PC-9 (cell line): ENCODE data around the gene LPAR1. TPM values are rescaled to one million over a fixed set of nuclear protein-coding genes. Genes with fewer than 3 reads are reported as not detected.

Source experiments
- BruUV-seq: library from RNA; stranded (reverse); fragments of 400-500 nt; replicated peaks from 2 replicates; lab custom pipeline; 2021; lab: Mats Ljungman, UMichigan
- CTCF ChIA-PET: fragments of 300-600 bp; sonication (Branson Sonifier 250); formaldehyde crosslinking; loops from one replicate; lab custom pipeline; 2022; ENCODE audit warnings: antibody characterized with exemption; lab: Charles Lee
- POLR2A ChIA-PET: fragments of 300-600 bp; sonication (Branson Sonifier 250); formaldehyde crosslinking; loops from one replicate; lab custom pipeline; 2022; ENCODE audit warnings: antibody characterized with exemption; ENCODE audit not compliant: unreplicated experiment; lab: Charles Lee
- DNase-seq, 2 experiments: peaks; one replicate each; pipeline versions ENCODE4 v3.0.0 to v3.0.0-alpha.2; 2015 to 2022; ENCODE audit warnings: mixed read lengths in 1 of 2
- H2AFZ ChIP-seq: fragments of 200-600 bp; sonication (generic); 2 replicates; pipeline ENCODE4 v1.8.1; 2017; ENCODE audit warnings: antibody characterized with exemption
- H3F3A ChIP-seq: fragments of 200-600 bp; sonication (generic); 2 replicates; pipeline ENCODE4 v1.8.1; 2017; ENCODE audit warnings: antibody characterized with exemption, mild to moderate bottlenecking, low read depth; ENCODE audit not compliant: insufficient read depth
- H3K27ac ChIP-seq: fragments of 200-600 bp; sonication (generic); 2 replicates; pipeline ENCODE4 v1.6.1; 2016; ENCODE audit warnings: mixed run types
- H3K27me3 ChIP-seq: fragments of 200-600 bp; sonication (generic); 2 replicates; pipeline ENCODE4 v1.6.1; 2016; ENCODE audit warnings: low read depth, mixed run types; ENCODE audit not compliant: insufficient read depth
- H3K36me3 ChIP-seq: fragments of 200-600 bp; sonication (generic); 2 replicates; pipeline ENCODE4 v1.6.1; 2016; ENCODE audit warnings: low read depth, mixed run types
- H3K4me1 ChIP-seq: fragments of 200-600 bp; sonication (generic); replicated peaks from 2 replicates; pipeline ENCODE4 v1.6.1; 2016; ENCODE audit warnings: mixed run types; ENCODE audit not compliant: insufficient read depth
- H3K4me2 ChIP-seq: fragments of 200-600 bp; sonication (generic); 2 replicates; pipeline ENCODE4 v1.6.1; 2017; ENCODE audit warnings: mixed run types
- H3K4me3 ChIP-seq: fragments of 200-600 bp; sonication (generic); 2 replicates; pipeline ENCODE4 v1.6.1; 2016; ENCODE audit warnings: mixed run types
- H3K79me2 ChIP-seq: fragments of 200-600 bp; sonication (generic); 2 replicates; pipeline ENCODE4 v1.6.1; 2017; ENCODE audit warnings: low read depth, mixed run types
- H3K9me2 ChIP-seq: fragments of 200-600 bp; sonication (generic); 2 replicates; pipeline ENCODE4 v1.8.1; 2017; ENCODE audit warnings: mild to moderate bottlenecking; ENCODE audit not compliant: insufficient read depth
- H3K9me3 ChIP-seq: fragments of 200-600 bp; sonication (generic); 2 replicates; pipeline ENCODE4 v1.8.1; 2016; ENCODE audit warnings: low read depth; ENCODE audit not compliant: insufficient read depth
- H4K20me1 ChIP-seq: fragments of 200-600 bp; sonication (generic); 2 replicates; pipeline ENCODE4 v1.8.1; 2017; ENCODE audit not compliant: insufficient read depth
- CTCF ChIP-seq: fragments of 200-600 bp; sonication (generic); conservative IDR thresholded peaks from 2 replicates; pipeline ENCODE4 v1.6.1; 2017; ENCODE audit warnings: mixed run types, antibody characterized with exemption, mild to moderate bottlenecking, moderate library complexity
- EZH2 ChIP-seq: fragments of 200-600 bp; sonication (generic); IDR thresholded peaks from 2 replicates; pipeline ENCODE4 v1.8.0; 2017; ENCODE audit warnings: antibody characterized with exemption, low read depth
- intact Hi-C: fragments of 100-400 bp; cut with micrococcal nuclease; formaldehyde crosslinking; loops from one replicate; pipeline ENCODE4 v1.10.0; 2022; ENCODE audit not compliant: unreplicated experiment
- total RNA-seq: library from RNA; stranded (reverse); gene quantifications from 2 replicates; pipeline ENCODE4 v1.2.3, GENCODE V29; 2021

Gene LPAR1
- total RNA-seq, 1 experiment from 2014 or later, result 11.8 TPM

- H3F3A ChIP-seq, result no peaks in the 10 kb centered on the region
- no peak overlapping the region for H3K27ac ChIP-seq
- no peak overlapping the region for H3K4me3 ChIP-seq
- 0 out of 2 replicates have a peak, but pooled peaks cover 5% of the 10 kb centered on the region for H3K79me2 ChIP-seq
- no peak for DNase-seq
- 0 out of 2 replicates have a peak, but pooled peaks cover 5% of the 10 kb centered on the region for H3K36me3 ChIP-seq
- BruUV-seq, result no TSS peak
- no peaks in the 10 kb centered on the region for H3K27me3 ChIP-seq
- TF ChIP-seq EZH2, result no peak
- no peak for TF ChIP-seq CTCF
- CTCF ChIA-PET, result no interaction called here
- no peaks in the 10 kb centered on the region for H4K20me1 ChIP-seq
- POLR2A ChIA-PET, result no interaction called here
- no peaks in the 10 kb centered on the region for H3K9me2 ChIP-seq
- no peaks in the 10 kb centered on the region for H3K4me1 ChIP-seq
- peaks cover 2% of the 10 kb centered on the region; the same call in 1 of the 2 replicates for H3K9me3 ChIP-seq
- no peak overlapping the region for H2AFZ ChIP-seq
- no peak overlapping the region for H3K4me2 ChIP-seq
- intact Hi-C loops, result no loop called here
Observed at GRCh38 chr9:110949081-110949480, 89.2 kb downstream of the LPAR1 start.

- Histone ChIP-seq H3K36me3 (peaks cover 5% of the 10 kb centered on the region; the same call in 1 of the 2 replicates), H3F3A (no peaks in the 10 kb centered on the region), H4K20me1 (no peaks in the 10 kb centered on the region), H3K27me3 (no peaks in the 10 kb centered on the region), H3K9me2 (no peaks in the 10 kb centered on the region), H3K4me1 (no peaks in the 10 kb centered on the region), H3K79me2 (no peaks in the 10 kb centered on the region), H3K27ac (no peak overlapping the region), H3K9me3 (no peaks in the 10 kb centered on the region), H2AFZ (no peak overlapping the region), H3K4me2 (no peak overlapping the region), H3K4me3 (no peak overlapping the region)
- DNase-seq, result no peak
- TF ChIP-seq EZH2 (no peak), CTCF (no peak)
- POLR2A ChIA-PET, result no interaction called here
- no TSS peak for BruUV-seq
- intact Hi-C loops, result no loop called here
- CTCF ChIA-PET, result no interaction called here
Observed at GRCh38 chr9:110947491-110948044, 90.7 kb downstream of the LPAR1 start.

GRCh38 chr9:110942522-110942921 is 95.7 kb downstream of the LPAR1 start:
- CTCF ChIA-PET, result no interaction called here
- no peak overlapping the region for H3K4me2 ChIP-seq
- no peaks in the 10 kb centered on the region for H3K9me2 ChIP-seq
- BruUV-seq, result no TSS peak
- H3K27ac ChIP-seq, result no peak overlapping the region
- POLR2A ChIA-PET, result no interaction called here
- DNase-seq, result no peak
- no peaks in the 10 kb centered on the region for H3K9me3 ChIP-seq
- H3F3A ChIP-seq, result no peaks in the 10 kb centered on the region
- TF ChIP-seq EZH2 (no peak), CTCF (no peak)
- no peak overlapping the region for H2AFZ ChIP-seq
- H3K36me3 ChIP-seq, result peaks cover 36% of the 10 kb centered on the region
- no peaks in the 10 kb centered on the region for H3K27me3 ChIP-seq
- no peaks in the 10 kb centered on the region for H4K20me1 ChIP-seq
- H3K79me2 ChIP-seq, result no peaks in the 10 kb centered on the region
- no peak overlapping the region for H3K4me3 ChIP-seq
- no peaks in the 10 kb centered on the region for H3K4me1 ChIP-seq
- intact Hi-C loops, result no loop called here
